GM21737 (cell line): ENCODE measurements around the gene C1R.
"Not testable (repeated sequence)": the region's sequence is repeated elsewhere in the genome, so short reads cannot be mapped to it uniquely, and the experiment has no call there.

Experiments used
- ATAC-seq: cut with Tn5 transposase; IDR thresholded peaks from one replicate; pipeline ENCODE4 v1.9.1; 2021; ENCODE audit warnings: mild to moderate bottlenecking, moderate library complexity; ENCODE audit not compliant: unreplicated experiment

Gene C1R

DNA sequence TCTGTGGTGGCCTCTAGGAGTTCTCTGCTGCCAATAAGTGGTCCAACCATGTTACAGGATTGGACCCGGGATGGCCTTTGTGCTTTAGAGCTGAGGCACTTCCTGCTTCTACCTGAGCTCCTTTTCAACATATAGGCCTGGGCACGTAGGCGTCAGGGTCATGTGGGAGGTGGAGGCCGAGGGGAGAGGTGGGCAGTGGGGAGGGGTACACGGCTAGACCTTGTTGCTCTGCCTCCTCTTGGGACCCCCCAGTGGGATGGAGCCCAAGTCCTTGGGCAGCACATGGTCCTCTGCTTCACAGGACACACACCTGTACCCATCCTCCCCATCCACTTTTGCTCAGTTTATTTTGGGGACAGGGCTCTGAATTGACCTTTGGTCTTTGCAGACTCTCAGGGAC, 29.1 kb upstream of the C1R start:
- no peak for ATAC-seq

DNA sequence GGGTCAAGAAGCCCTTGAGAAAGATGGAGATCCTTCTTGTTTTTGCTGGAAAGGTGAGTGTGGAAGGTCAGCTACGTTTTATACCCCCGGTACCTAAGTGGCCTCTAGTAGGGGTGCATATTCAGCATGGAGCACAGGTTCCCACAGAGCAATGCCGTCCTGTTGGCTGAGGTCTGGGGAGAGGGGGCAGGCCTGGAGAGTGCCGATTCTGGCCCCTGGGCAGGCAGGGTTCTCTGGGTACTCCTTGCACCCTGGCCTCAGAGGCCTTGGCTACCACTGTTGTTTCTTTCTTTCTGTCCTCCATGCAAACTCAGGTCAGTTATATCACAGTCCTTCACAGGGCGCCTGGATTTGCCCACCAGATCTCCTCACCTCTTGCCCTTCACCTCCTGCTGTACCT, 27.9 kb upstream of the C1R start:
- no peak for ATAC-seq

DNA sequence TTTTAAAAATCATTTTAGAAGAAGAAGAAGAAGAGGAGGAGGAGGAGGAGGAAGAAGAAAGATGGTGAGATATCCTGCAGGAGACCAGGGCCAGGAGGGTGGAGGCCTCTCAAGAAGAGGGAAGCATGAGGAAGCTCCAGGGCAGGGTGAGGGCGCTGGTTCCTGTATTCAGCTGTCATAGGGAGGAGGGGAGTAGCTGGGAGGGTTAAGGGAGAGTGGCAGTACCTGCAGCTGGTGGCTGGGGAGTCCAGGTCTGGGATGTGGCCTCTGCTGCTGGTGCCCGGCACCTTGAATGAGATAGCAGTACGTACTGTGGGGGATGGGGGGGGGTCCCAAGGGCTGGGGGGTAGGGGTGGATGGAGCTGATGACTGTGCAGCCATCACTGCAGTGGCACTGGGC, 26.6 kb upstream of the C1R start:
- ATAC-seq: no peak

DNA sequence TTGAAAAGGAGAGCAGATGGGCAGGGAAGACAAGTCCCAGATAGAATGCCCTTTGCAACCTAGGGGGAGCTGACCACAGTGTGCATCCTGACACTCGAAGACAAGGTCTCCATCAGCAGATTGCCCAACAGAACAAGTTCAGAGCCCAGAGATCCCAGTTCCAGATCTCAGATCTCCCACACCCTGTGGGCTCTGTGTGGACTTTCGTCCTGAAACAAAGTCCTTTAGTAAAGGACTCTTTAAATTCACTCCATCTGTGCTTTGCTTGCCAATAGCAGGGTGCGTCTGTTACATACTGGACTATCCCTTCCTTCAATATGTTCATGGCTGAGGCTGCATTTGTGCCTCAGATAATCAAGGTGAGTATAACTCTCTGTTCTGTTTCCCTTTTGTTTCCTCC, 25.4 kb upstream of the C1R start:
- no peak for ATAC-seq

DNA sequence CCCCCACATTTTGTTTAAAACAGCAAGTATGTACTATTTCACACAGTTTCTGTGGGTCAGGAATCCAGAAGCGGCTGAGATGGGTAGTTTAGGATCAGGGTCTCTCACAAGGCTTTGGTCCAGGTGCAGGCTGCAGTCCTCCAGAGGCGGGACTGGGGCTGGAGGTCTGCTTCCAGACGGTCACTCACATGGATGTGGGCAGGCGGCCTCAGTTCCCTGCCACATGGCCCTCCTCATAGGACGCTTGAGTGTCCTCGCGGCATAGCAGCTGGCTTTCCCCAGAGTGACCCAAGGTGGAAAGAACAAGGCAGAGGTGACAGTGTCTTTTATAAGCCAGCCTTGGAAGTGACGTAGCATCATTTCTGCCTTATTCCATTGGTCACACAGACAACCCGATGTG, 24.7 kb upstream of the C1R start:
- no peak for ATAC-seq

DNA sequence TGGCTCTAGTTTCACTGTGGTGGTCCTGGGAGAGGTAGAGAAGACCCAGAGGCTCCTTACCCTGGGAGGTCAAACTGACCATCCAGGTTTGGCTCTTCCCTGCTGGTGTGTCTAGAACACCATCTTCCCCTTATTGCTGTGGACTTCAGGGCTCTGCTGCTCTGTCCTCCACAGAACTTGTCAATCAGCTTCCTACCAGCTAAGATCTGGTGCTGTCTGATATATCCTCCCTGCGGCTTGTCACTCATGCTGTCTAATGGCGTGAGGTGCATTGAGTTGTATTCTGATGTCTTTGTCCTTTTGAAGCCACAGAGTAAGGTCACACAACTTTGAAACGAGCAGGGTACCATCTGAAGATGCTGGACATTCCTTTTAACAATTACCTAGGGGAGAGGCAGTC, 24.0 kb upstream of the C1R start:
- ATAC-seq: no peak

DNA sequence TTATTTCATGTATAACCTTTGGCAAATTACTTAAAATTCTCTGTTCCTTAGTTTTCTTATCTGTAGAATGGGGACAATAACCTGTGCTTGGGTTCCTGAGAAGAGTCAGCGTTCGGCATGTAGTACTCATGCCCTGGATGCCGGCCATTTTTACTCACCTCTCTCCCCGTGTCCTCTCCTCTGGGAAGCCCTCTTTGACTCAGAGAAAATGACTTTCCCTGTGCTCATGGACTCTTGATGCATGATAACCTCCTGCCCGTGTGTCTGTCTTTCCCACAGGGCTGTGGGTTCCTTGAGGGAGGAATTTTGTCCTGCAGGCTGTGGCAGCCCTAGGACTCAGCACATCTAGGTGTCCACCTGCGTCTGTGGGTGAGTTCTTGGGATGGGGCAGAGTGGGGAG, 22.6 kb upstream of the C1R start:
- no peak for ATAC-seq

DNA sequence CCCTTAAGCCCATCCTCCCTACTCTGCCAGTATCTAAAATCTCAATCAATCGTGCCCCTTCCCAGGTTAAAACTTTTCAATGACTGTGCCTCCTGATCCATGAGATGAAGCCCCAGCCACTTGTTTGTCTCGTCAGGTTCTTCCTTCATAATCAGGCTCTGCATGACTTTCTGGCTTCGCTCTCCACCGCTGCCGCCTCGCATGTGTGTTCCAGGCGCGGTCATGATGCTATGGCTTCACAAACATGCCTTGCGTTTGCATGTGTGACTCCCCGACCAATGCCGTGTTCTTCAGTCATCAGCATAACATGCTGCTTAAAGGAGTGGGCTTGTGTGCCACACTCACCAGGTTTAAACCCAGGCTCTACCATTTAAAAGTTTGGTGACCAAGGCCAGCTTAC, 21.8 kb upstream of the C1R start:
- no peak for ATAC-seq

DNA sequence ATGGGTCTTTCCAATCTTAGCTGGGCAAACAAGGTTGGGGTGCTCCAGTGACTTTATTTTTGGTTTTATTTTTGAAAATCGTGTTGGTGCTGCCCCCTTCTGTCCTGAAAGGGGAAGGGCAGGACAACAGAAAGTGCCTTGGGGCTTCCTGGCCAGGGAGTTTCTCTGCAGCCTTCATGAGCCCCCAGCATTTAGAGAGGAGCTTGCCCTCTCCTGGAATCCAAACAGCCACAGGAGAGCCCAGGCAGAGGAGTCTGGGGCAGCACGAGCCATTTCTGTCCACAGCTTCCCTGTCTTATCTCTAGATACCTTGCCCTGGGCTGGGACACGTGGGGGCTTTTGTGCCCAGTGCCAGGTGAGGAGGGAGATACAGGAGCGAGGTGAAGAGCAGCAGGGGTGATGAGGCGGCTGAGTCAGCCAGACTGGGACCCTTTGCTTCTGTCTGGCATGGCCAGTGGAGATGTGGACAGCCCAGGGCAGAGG, 21.2 kb upstream of the C1R start:
- ATAC-seq: no peak

DNA sequence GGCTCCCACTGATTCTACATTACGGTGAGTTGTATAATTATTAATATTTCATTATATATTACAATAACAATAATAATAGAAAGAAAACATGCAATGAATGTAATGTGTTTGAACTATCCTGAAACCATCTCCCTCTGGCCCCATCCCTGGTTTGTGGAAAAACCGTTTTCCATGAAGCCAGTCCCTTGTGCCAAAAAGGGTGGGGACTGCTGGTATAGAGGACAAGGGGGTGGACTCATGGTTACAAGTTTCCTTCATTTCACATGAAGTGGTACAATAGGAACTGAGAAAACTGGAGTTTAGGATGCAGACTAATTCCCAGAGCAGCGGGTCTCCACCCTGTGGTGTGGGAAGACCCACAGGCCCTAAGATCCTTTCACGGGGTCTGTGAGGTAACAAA, 19.8 kb upstream of the C1R start:
- no peak for ATAC-seq

DNA sequence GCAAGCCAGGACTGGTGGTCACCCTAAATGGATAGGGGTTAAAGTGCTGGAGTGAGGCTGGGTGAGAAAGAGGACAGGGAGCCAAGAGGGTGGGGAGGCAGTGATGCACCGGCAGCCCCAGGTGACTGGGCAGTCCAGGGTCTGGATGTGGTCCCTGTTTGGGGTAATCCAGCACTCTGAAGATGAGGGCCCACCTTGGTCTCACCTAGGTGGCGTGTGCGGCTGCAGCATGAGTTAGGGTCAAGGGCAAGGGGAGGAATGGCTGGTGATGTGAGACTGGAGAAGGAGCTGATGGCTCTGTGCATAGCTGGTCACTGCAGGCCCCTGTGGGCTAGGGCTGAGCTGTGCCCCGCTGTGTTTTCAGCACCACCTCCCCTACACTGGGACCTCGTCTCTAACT, 18.4 kb upstream of the C1R start:
- no peak for ATAC-seq

DNA sequence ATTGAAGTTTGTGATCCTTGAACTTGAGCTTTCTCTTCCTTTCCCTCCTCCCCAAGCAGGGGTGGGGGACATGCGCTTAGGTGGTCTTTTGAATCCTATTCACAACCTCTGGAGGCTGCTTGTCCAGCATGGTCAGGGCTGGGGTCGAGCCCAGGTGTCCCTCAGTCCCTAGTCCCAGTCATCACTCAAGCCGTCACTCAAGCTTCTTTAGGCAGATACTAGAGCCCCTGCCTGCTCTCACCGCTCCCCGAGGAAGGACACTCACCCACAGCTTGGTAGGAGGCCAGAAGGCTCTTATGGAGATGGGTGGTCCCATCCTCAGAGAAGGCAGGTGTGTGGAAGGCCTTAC, 17.3 kb upstream of the C1R start:
- no peak for ATAC-seq

DNA sequence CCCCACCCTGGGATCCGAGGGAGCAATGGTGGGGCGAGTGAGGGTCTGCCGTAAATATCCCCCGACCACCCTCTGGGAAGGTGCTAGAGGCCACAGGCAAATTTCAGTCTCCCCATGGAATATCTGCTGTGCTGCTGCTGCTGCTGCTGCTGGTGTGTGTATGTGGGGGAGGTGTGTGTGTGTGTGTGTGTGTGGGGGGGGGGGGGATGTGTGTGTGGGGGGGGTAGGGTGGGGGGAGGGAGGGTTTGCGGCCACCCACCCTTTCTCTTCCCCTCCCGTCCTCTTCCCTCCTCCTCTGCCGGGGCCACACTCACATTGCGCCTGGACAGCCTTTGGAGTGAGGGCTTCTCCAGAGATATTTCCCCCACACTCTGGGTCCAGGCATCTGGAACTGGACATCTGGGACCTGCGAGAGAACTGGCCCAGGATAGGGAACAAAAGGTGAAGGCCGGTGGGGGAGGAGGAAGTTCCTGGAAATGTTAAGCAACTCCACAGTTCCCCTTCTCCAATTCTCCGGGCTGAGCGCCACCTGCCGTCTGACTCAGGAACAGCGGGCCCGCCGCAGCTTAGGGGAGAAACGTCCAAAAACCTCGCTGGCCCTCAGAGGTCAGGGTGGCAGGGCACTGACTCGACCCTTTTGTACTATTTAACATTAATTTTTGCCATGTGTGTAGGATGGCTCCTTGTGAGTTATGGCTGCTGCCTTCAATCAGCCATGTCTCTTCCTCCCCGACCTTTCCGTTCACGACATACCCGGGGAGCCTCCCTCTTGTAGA, 16.7 kb upstream of the C1R start, which contains the start of gene C1RL:
Gene C1RL, minus strand, starts transcription at position 419 of the 776 bp plus-strand sequence. Its CDS starts 34 bp downstream, at position 385.
- no peak for ATAC-seq

DNA sequence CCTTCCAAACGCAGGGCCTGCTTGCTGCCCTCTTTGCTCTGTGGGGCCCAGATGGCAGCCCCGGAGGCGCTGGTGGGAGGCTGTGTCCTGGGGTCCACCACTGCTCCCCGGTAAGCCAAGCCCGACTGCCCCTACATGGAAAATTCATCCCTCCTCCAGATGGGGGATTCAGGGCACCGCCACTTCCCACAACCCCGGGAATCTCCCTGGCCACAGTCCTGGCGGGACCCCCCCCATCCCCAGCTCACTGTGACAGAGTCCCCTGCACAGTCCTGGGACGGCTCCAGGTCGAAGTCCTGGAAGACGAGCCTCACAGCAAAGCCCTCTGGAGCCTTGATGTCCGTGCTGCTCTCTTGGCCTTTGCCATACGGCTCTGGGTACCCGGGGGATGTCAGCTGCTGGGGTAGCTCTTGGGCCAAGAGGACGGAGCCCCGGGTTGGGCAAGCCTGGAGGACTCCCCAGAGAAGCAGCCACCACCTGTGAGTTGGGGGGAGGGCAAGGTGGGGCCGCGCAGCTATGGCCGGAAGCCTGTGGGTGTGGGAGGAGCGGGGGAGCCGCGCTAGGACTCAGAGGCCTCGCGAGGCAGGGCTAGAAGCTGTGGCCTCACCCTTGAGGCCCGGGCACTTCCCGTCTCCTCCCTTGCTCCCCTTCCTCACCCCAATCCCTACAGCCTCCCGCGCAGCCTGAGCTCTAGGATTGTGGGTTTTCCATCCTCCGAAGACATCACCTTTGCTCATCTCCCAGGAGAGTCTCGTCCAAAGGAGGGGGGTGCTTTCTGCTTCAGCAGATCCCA, 16.0 kb upstream of the C1R start:
- peak; percentile 90 for ATAC-seq

DNA sequence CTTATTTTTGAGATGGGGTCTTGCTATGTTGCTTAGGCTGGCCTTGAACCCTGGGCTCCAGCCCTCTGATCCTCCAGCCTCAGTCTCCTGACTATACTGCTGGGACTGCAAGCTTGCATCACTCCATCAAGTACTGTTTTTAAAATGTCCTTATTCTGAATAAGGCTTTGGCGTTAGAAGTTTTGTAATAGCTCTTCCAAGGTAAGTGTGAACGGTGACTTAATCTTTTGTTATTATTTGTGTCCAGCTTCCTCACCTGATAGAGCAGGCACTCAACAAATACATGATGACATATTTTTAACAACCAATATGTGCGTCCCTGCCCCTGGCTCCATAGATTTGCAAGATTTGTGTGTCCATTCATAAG, 15.4 kb upstream of the C1R start:
- no peak for ATAC-seq

DNA sequence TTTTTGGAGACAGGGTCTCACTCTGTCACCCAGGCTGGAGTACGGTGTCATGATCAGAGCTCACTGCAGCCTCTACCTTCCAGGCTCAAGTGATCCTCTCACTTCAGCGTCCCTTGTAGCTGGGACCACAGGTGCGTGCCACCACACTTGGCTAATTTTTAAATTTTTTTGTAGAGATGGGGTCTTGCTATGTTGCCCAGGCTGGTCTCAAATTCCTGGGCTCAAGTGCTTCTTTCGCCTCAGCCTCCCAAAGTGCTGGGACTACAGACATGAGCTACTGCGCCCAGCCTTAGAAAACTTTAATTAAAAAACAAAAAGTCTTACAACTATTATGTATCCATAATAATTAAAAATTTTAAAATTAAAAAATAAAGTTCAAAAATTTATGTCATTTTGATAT, 14.9 kb upstream of the C1R start:
- ATAC-seq: not testable (repeated sequence)

DNA sequence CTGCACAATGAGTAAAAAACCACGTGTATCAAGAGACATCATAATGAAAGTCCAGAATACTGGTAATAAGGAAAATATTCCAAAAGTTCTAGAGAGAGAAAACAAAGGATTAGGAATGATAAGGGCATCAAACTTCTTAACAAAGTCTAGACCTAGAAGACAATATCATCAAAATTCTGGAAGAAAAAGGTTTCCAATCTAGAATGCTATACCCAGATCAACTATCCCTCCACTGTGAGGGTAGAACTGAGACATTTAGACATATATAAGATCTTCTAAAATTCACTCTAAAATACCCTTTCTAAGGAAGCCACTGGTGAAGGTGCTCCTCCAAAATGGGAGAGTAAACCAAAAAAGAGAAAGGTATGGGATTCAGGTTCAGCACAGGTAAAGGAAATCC, 13.8 kb upstream of the C1R start:
- ATAC-seq: no peak

DNA sequence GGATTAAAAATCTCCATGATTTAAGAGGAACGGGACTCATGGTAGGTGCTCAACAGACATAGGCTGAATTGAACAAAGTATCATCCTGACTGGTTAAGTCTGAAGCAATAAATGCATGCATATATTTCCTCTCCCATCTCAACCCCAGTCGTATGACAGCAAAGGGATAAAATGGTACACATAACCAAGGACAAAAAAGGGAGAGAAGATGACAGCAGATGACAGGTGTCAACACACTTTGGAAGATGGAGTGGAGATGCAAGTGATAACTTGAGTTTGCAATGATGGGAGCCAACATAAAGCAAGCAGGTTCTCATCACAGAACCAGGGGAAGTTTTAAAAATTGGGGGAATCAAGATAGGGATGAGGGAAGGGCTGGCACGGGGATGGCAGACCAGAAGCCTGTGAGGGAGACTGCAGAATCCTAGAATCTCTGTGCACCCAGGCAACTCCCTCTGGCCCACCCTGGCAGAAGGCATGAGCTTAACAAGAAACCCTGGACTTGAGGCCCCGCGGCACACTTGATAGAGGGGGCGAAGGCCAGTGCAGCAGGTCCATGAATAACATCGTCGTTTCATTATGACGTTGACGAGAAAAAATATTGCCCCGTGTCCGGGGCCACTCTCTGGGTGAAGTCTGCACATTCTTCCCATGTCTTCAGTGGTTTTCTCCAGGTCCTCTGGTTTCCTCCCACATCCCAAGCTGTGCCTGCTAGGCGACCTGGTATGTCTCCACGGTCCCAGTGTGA, 11.8 kb upstream of the C1R start:
- no peak for ATAC-seq

DNA sequence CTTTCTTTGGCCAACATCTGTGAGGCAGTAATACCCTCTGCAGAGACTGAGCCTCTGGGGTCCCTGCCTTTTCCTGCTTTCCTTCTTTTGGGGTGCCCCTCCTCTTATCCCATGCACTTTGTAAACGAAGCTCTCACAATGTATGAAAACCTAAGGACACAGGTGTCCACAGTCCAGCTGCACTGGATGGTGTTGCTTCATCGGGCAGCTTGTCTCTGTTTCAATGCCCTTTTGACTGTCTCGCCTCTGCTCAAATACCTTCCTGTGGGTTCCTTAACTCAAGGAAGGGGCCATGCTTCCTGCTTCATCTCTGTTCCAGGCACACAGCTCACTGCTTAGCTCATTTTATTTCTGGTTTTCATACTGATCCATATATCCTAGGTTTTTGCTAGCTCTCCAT, 10.3 kb upstream of the C1R start:
- no peak for ATAC-seq

DNA sequence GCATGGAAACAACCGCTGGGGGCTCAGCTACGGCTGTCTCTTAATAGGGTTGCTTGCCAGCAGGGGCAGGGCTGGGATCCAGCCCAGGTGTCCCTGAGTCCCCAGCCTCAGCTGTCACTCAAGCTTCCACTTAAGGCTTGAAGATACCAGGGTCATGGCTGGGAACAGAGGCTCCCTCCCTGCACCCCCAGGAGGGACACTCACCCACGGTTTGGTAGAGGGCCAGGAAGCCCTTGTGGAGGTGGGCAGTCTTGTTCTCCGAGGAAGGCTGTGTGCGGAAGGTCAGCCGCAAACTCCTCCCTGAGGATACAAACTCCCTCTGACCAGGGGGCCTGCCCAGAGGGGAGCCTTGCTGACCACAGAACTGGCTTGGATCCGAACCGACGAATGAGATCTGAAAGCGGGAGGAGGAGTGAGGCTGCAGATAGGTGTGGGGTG, 9.5 kb upstream of the C1R start:
- no peak for ATAC-seq

DNA sequence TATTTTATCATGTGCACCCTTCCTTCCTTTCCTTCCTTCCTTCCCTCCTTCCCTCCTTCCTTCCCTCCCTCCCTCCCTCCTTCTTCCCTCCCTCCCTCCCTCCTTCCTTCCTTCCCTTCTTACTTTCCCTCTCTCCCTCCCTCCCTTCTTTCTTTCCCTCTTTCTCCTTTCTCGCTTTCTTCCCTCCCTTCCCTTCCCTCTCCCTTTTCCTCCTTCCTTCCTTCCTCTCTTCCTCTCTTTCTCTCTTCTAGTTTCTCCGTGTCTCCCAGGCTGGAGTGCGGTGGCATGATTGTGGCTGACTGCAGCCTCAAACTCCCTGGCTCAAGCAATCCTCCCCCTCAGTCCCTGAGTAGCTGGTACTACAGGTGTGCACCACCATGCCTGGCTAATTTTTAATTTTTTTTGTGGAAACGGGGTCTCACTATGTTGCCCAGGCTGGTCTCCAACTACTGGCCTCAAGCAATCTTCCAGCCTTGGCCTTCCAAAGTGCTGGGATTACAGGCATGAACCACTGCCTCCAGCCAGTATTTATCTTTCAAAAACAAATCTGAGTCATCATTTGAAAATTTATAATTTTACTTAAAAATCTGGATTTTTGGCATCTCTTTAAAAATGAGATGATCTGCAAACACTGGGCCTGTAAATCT, 8.9 kb upstream of the C1R start:
- no peak for ATAC-seq
